Measurements from ENCODE around the gene ZBTB6.
"Not testable (repeated sequence)": the region's sequence is repeated elsewhere in the genome, so short reads cannot be mapped to it uniquely, and the experiment has no call there.

Gene ZBTB6

DNA sequence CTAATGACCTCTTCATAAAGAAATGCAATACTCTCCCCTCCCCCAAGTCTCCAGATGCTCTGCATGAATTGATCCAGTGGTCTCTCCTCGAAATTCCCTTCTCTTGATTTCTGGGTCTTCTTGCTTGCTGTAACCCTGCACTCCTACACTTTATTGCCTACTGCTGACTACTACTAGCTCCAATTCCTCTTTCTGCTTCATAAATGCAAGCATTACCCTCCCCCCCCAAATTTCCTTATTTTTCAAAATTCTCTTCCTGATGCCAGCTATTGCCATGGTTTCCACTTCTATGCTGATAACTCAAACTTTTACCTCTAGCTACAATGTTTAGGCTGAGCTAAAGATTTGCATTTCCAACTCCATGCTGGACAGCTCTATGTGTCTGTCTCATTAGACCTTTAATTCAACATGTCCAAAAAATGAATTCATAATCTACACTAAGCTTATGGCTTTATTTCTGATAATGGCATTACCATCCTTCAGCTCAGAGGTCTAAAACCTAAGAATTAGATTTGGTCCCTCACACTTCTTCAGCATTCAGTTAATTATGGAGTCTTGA lies 16.8 kb upstream of the ZBTB6 start:
- TF ChIP-seq, protein P1, sequence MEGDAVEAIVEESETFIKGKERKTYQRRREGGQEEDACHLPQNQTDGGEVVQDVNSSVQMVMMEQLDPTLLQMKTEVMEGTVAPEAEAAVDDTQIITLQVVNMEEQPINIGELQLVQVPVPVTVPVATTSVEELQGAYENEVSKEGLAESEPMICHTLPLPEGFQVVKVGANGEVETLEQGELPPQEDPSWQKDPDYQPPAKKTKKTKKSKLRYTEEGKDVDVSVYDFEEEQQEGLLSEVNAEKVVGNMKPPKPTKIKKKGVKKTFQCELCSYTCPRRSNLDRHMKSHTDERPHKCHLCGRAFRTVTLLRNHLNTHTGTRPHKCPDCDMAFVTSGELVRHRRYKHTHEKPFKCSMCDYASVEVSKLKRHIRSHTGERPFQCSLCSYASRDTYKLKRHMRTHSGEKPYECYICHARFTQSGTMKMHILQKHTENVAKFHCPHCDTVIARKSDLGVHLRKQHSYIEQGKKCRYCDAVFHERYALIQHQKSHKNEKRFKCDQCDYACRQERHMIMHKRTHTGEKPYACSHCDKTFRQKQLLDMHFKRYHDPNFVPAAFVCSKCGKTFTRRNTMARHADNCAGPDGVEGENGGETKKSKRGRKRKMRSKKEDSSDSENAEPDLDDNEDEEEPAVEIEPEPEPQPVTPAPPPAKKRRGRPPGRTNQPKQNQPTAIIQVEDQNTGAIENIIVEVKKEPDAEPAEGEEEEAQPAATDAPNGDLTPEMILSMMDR (conservative IDR thresholded peaks at IDR 0.05; ENCODE audit: control insufficient read depth, insufficient read depth, low read depth, low read length): no peak
- DNase-seq (ENCODE audit: low read depth): no peak
- no peak overlapping the region for H3K4me3 ChIP-seq (ENCODE audit: control insufficient read depth, low read depth, low read length)

- TF ChIP-seq, protein P1 (conservative IDR thresholded peaks at IDR 0.05; ENCODE audit: control insufficient read depth, insufficient read depth, low read depth, low read length): no peak
- no peak for DNase-seq (ENCODE audit: low read depth)
- H3K4me3 ChIP-seq (ENCODE audit: control insufficient read depth, low read depth, low read length): no peak overlapping the region
Observed at GRCh38 chr9:122923947-122924346, 10.8 kb upstream of the ZBTB6 start.

- H3K4me3 ChIP-seq (ENCODE audit: control insufficient read depth, low read depth, low read length): no peak overlapping the region
- TF ChIP-seq, protein P1 (conservative IDR thresholded peaks at IDR 0.05; ENCODE audit: control insufficient read depth, insufficient read depth, low read depth, low read length): no peak
- DNase-seq (ENCODE audit: low read depth): no peak
Observed at GRCh38 chr9:122922713-122923112, 9.6 kb upstream of the ZBTB6 start.

DNA sequence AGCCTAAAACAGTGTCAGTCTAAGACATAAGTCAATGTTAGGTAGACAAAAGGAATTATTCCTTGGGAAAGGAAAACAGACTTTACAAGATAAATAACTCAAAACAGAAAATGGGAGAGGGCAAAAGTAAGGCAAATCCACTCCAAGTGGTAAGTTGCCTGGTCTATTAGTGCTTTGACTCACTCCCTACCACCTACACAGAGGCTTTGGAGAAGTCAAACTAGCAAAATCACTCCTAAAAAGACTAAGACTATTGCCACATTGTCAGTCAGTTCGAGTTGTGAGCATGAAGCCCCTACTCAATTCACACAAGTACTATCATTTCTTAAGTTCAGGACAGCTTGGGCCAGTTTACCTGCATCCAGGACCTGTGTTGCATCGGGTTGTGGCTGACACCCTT lies 5.2 kb upstream of the ZBTB6 start:
- H3K4me3 ChIP-seq (ENCODE audit: control insufficient read depth, low read depth, low read length): no peak overlapping the region
- no peak for DNase-seq (ENCODE audit: low read depth)
- TF ChIP-seq, protein P1 (conservative IDR thresholded peaks at IDR 0.05; ENCODE audit: control insufficient read depth, insufficient read depth, low read depth, low read length): no peak

- DNase-seq (ENCODE audit: low read depth): no peak
- peak overlapping the region; percentile 94 for H3K4me3 ChIP-seq (ENCODE audit: control insufficient read depth, low read depth, low read length)
- TF ChIP-seq, protein P1 (conservative IDR thresholded peaks at IDR 0.05; ENCODE audit: control insufficient read depth, insufficient read depth, low read depth, low read length): no peak
Observed at GRCh38 chr9:122912671-122912963, 506 bp downstream of the ZBTB6 start.

- not testable (repeated sequence) for DNase-seq (ENCODE audit: low read depth); H3K4me3 ChIP-seq (ENCODE audit: control insufficient read depth, low read depth, low read length)
Observed at GRCh38 chr9:122906122-122906521, 7.0 kb downstream of the ZBTB6 start.

DNA sequence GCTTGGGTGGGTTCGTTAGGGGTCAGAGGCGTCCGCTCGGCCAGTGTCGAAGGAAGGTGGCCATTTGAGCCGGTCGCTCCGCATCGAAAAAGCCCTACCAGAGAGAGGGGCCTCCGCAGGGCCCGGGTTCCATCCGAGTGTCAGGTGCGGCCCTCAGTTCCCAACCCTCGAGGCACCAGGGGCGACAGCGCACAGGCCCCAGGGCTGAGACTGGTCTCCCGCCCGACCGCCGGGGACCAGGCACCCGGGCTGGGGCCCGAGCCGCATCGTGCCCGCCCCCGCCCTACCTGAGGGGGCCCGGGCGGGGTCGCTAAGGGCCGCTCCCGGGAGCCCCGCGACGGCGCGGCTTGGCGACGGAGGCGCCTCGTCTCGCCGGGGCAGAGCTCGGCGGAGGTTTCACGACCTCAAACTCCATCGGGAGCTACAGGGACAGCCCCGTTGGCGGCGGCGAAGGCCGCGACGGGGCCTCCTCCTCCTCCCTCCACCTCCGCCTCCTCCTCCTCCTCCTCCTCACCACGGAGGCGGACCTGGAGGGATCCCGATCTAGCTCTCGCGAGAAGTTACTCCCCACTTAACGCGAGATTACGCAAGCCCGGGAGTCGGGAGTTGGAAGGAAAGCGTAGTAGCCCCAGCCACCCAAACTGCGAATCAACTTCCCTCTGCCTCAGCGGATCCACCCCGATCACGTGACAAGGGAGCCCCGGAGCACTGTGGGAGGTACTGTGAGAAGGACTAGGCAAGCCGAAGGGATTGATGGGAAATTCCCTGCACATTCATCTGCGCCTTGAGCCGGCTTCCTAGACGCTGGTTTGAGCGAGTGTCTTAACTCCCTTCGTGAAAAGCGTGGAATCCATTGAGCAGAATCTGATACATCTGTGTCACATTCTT lies 8.1 kb downstream of the ZBTB6 start, which contains the start of gene RC3H2:
RC3H2 (minus strand) TSS at position 537 of the 888 bp plus-strand sequence. CDS start 7,850 bp downstream, outside the sequence.
- DNase-seq (ENCODE audit: low read depth): peak; percentile 100
- peak within 1 kb of the TSS; percentile 91 for H3K4me3 ChIP-seq (ENCODE audit: control insufficient read depth, low read depth, low read length)
- TF ChIP-seq, protein P1 (conservative IDR thresholded peaks at IDR 0.05; ENCODE audit: control insufficient read depth, insufficient read depth, low read depth, low read length): no peak
